SU-DHL-6 (cell line): ENCODE results near the gene PADI4.

Experiments used
- EZH2phosphoT487 ChIP-seq: fragments of 200-600 bp; sonication (generic), shearing (Covaris generic); conservative IDR thresholded peaks from 2 replicates; pipeline ENCODE4 v1.6.1; 2018; ENCODE audit warnings: mild to moderate bottlenecking, antibody characterized with exemption, low read length, moderate library complexity, mixed read lengths
- TF ChIP-seq, protein P1 (sequence below): fragments of 200-600 bp; sonication (generic); IDR thresholded peaks from one replicate; pipeline ENCODE4 v1.5.1; 2017; ENCODE audit warnings: antibody characterized with exemption, mild to moderate bottlenecking, low read length, moderate library complexity; ENCODE audit not compliant: insufficient read depth, poor library complexity, severe bottlenecking

DNA sequence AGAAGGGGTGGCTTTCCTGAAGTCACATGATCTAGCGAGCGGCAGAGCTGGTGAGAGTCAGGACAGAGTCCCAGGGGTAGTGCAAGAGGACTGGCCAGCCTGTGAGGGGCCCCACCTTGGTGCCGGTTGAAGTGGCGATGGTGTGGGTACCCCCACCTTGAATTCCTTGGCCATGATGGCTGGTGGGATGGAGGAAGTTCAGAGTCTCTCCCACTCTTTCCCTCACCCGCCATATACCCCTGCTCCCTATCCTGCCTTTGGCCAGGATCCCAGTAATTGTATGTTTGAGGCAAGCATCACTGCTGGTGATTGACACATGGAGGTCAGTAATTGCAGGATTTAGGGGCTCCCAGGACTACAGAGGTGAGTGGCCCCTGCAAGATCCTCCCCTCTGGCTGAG is 47.3 kb upstream of the PADI4 start:
- TF ChIP-seq, protein P1, sequence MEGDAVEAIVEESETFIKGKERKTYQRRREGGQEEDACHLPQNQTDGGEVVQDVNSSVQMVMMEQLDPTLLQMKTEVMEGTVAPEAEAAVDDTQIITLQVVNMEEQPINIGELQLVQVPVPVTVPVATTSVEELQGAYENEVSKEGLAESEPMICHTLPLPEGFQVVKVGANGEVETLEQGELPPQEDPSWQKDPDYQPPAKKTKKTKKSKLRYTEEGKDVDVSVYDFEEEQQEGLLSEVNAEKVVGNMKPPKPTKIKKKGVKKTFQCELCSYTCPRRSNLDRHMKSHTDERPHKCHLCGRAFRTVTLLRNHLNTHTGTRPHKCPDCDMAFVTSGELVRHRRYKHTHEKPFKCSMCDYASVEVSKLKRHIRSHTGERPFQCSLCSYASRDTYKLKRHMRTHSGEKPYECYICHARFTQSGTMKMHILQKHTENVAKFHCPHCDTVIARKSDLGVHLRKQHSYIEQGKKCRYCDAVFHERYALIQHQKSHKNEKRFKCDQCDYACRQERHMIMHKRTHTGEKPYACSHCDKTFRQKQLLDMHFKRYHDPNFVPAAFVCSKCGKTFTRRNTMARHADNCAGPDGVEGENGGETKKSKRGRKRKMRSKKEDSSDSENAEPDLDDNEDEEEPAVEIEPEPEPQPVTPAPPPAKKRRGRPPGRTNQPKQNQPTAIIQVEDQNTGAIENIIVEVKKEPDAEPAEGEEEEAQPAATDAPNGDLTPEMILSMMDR = no peak
- TF ChIP-seq EZH2phosphoT487 = no peak
